Activated T-cell treated with anti-CD3 and anti-CD28 coated beads, Interleukin-2, amount 50 U/mL, for 72 hours (primary cell): ENCODE measurements around the gene GMPR2. TPM values are rescaled to one million over a fixed set of nuclear protein-coding genes. Genes with fewer than 3 reads are reported as not detected.

ENCODE experiments used
- ATAC-seq, 2 donors: fragments of 150-1000 bp; cut with Tn5 transposase; replicated peaks in 1 of 2; 2 replicates each; pipeline ENCODE4 v1.10.0; 2021; ENCODE audit warnings: moderate library complexity in 2 of 2, mild to moderate bottlenecking in 1 of 2
- DNase-seq, 2 donors: peaks; one replicate each; pipeline ENCODE4 v3.0.0; 2021 to 2022; ENCODE audit warnings: mixed read lengths in 1 of 2
- H3K27ac Mint-ChIP-seq: one replicate; pipeline ENCODE4 v1.8.0; 2022; ENCODE audit warnings: mild to moderate bottlenecking, moderate library complexity, mixed read lengths
- H3K27me3 Mint-ChIP-seq: one replicate; pipeline ENCODE4 v1.8.0; 2022; ENCODE audit warnings: low read depth, mixed read lengths
- H3K36me3 Mint-ChIP-seq, 2 donors: one replicate each; pipeline ENCODE4 v1.8.0; 2022; ENCODE audit warnings: mixed read lengths in 2 of 2, mild to moderate bottlenecking in 1 of 2; ENCODE audit not compliant: insufficient read depth in 2 of 2
- H3K4me1 Mint-ChIP-seq: one replicate; pipeline ENCODE4 v1.8.0; 2022; ENCODE audit warnings: low read depth, mixed read lengths
- H3K4me3 Mint-ChIP-seq, 2 donors: one replicate each; pipeline ENCODE4 v1.8.0; 2022; ENCODE audit warnings: mild to moderate bottlenecking in 2 of 2, mixed read lengths in 2 of 2, moderate library complexity in 2 of 2
- H3K9me3 Mint-ChIP-seq, 2 donors: one replicate each; pipeline ENCODE4 v1.8.0; 2022; ENCODE audit warnings: mixed read lengths in 2 of 2
- total RNA-seq, 2 donors: library from RNA; stranded (reverse); gene quantifications; one replicate each; pipeline ENCODE4 v1.2.3, GENCODE V29; 2022

Gene GMPR2
- total RNA-seq, 2 donors from 2014 or later = 67.5 to 75.5 TPM

- Mint-ChIP-seq H3K4me3 (peak overlapping the region; percentile 60), H3K27me3 (no peaks in the 10 kb centered on the region), H3K9me3 (peaks cover 0 to 5% of the 10 kb centered on the region in 2 donors), H3K27ac (peak overlapping the region; percentile 83), H3K36me3 (peaks cover 3 to 4% of the 10 kb centered on the region in 2 donors), H3K4me1 (peaks cover 73% of the 10 kb centered on the region)
- no peak for DNase-seq
- no peak for ATAC-seq
Measured at GRCh38 chr14:24273422-24273998, 40.8 kb downstream of the GMPR2 start.

GRCh38 chr14:24274101-24274543, 41.4 kb downstream of the GMPR2 start:
- H3K4me3 Mint-ChIP-seq = peak overlapping the region; percentile 60
- H3K9me3 Mint-ChIP-seq = peaks cover 0 to 7% of the 10 kb centered on the region in 2 donors
- peak overlapping the region; percentile 9 for H3K27ac Mint-ChIP-seq
- DNase-seq = peak; percentile 72 to 75
- H3K27me3 Mint-ChIP-seq = no peaks in the 10 kb centered on the region
- ATAC-seq = peak; percentile 64 to 68
- H3K4me1 Mint-ChIP-seq = peaks cover 79% of the 10 kb centered on the region
- peaks cover 3 to 4% of the 10 kb centered on the region in 2 donors for H3K36me3 Mint-ChIP-seq

- no peak for ATAC-seq
- Mint-ChIP-seq H3K4me3 (peak overlapping the region in 1 of 2 donors; percentile 27), H3K4me1 (peaks cover 87% of the 10 kb centered on the region), H3K27me3 (no peaks in the 10 kb centered on the region), H3K27ac (peak overlapping the region; percentile 1), H3K36me3 (peaks cover 3 to 4% of the 10 kb centered on the region in 2 donors), H3K9me3 (peaks cover 0 to 7% of the 10 kb centered on the region in 2 donors)
- no peak for DNase-seq
Measured at GRCh38 chr14:24277071-24277470, 44.3 kb downstream of the GMPR2 start.

GRCh38 chr14:24277606-24278321, 45.0 kb downstream of the GMPR2 start:
- Mint-ChIP-seq H3K27me3 (no peaks in the 10 kb centered on the region), H3K9me3 (peaks cover 0 to 7% of the 10 kb centered on the region in 2 donors), H3K27ac (peak overlapping the region; percentile 40), H3K4me1 (peaks cover 80% of the 10 kb centered on the region), H3K4me3 (peak overlapping the region; percentile 60 to 64), H3K36me3 (peaks cover 3 to 4% of the 10 kb centered on the region in 2 donors)
- peak; percentile 36 to 49 for DNase-seq
- ATAC-seq = no peak

- peak overlapping the region; percentile 60 to 64 for H3K4me3 Mint-ChIP-seq
- H3K27me3 Mint-ChIP-seq = no peaks in the 10 kb centered on the region
- peak overlapping the region; percentile 40 for H3K27ac Mint-ChIP-seq
- H3K4me1 Mint-ChIP-seq = peaks cover 74% of the 10 kb centered on the region
- no peak for DNase-seq
- peaks cover 0 to 7% of the 10 kb centered on the region in 2 donors for H3K9me3 Mint-ChIP-seq
- peaks cover 3 to 4% of the 10 kb centered on the region in 2 donors for H3K36me3 Mint-ChIP-seq
- no peak for ATAC-seq
Measured at GRCh38 chr14:24278424-24278823, 45.7 kb downstream of the GMPR2 start.

GRCh38 chr14:24279301-24280186, 46.8 kb downstream of the GMPR2 start:
- Mint-ChIP-seq H3K36me3 (peaks cover 3 to 4% of the 10 kb centered on the region in 2 donors), H3K4me3 (peak overlapping the region; percentile 60 to 64), H3K4me1 (peaks cover 62% of the 10 kb centered on the region), H3K27me3 (no peaks in the 10 kb centered on the region), H3K9me3 (peaks cover 0 to 7% of the 10 kb centered on the region in 2 donors), H3K27ac (peak overlapping the region; percentile 27)
- DNase-seq (peak; percentile 62 to 65), ATAC-seq (peak; percentile 83 to 88)

GRCh38 chr14:24280797-24281460, 48.2 kb downstream of the GMPR2 start:
- Mint-ChIP-seq H3K9me3 (peaks cover 0 to 7% of the 10 kb centered on the region in 2 donors), H3K27me3 (peaks cover under 1% of the 10 kb centered on the region), H3K4me3 (no peak overlapping the region), H3K36me3 (peaks cover 3 to 4% of the 10 kb centered on the region in 2 donors), H3K4me1 (peaks cover 52% of the 10 kb centered on the region), H3K27ac (peak overlapping the region; percentile 18)
- ATAC-seq (no peak), DNase-seq (no peak)

- Mint-ChIP-seq H3K27me3 (peaks cover 6% of the 10 kb centered on the region), H3K36me3 (peaks cover 3 to 4% of the 10 kb centered on the region in 2 donors), H3K9me3 (peaks cover 0 to 7% of the 10 kb centered on the region in 2 donors), H3K4me1 (peaks cover 51% of the 10 kb centered on the region), H3K4me3 (no peak overlapping the region), H3K27ac (no peak overlapping the region)
- DNase-seq = no peak
- no peak for ATAC-seq
Measured at GRCh38 chr14:24281636-24282035, 48.9 kb downstream of the GMPR2 start.

- Mint-ChIP-seq H3K27me3 (peaks cover 6% of the 10 kb centered on the region), H3K4me3 (no peak overlapping the region), H3K36me3 (peaks cover 3 to 4% of the 10 kb centered on the region in 2 donors), H3K27ac (no peak overlapping the region), H3K9me3 (peaks cover 0 to 7% of the 10 kb centered on the region in 2 donors), H3K4me1 (peaks cover 49% of the 10 kb centered on the region)
- DNase-seq (no peak), ATAC-seq (no peak)
Measured at GRCh38 chr14:24282736-24283135, 50.0 kb downstream of the GMPR2 start.

GRCh38 chr14:24283796-24284460, 51.2 kb downstream of the GMPR2 start:
- peaks cover 6% of the 10 kb centered on the region for H3K27me3 Mint-ChIP-seq
- H3K36me3 Mint-ChIP-seq = no peaks in the 10 kb centered on the region
- H3K27ac Mint-ChIP-seq = no peak overlapping the region
- H3K4me1 Mint-ChIP-seq = peaks cover 49% of the 10 kb centered on the region
- DNase-seq (no peak), ATAC-seq (no peak)
- H3K9me3 Mint-ChIP-seq = no peaks in the 10 kb centered on the region
- H3K4me3 Mint-ChIP-seq = no peak overlapping the region

- H3K9me3 Mint-ChIP-seq = no peaks in the 10 kb centered on the region
Measured at GRCh38 chr14:24284501-24285035, 51.8 kb downstream of the GMPR2 start.

GRCh38 chr14:24285351-24285750, 52.6 kb downstream of the GMPR2 start:
- H3K4me1 Mint-ChIP-seq = peaks cover 49% of the 10 kb centered on the region
- DNase-seq (no peak), ATAC-seq (no peak)
- H3K27ac Mint-ChIP-seq = no peak overlapping the region
- H3K4me3 Mint-ChIP-seq = no peak overlapping the region
- peaks cover 0 to 4% of the 10 kb centered on the region in 2 donors for H3K36me3 Mint-ChIP-seq
- H3K9me3 Mint-ChIP-seq = no peaks in the 10 kb centered on the region
- peaks cover 6% of the 10 kb centered on the region for H3K27me3 Mint-ChIP-seq

More at GRCh38 chr14:24284501-24285035, 51.8 kb downstream of the GMPR2 start:
- peaks cover 6% of the 10 kb centered on the region for H3K27me3 Mint-ChIP-seq
- no peak overlapping the region for H3K4me3 Mint-ChIP-seq
- no peak overlapping the region for H3K27ac Mint-ChIP-seq
- H3K36me3 Mint-ChIP-seq = no peaks in the 10 kb centered on the region
- no peak for DNase-seq
- H3K4me1 Mint-ChIP-seq = peaks cover 49% of the 10 kb centered on the region
- no peak for ATAC-seq
